Measurements from ENCODE around the gene FNDC3B.

- no peak for TF ChIP-seq CTCF (IDR thresholded peaks at IDR 0.05; ENCODE audit: low read depth, low read length)
- no peak for TF ChIP-seq EZH2phosphoT487 (IDR thresholded peaks at IDR 0.05; ENCODE audit: low read depth)
Observed at GRCh38 chr3:172213200-172213599, 173.8 kb downstream of the FNDC3B start.

Data from OCI-LY3 (cell line).